22Rv1 (cell line): ENCODE measurements around the gene ENTHD1.

Experiments
- ZFX ChIP-seq: fragments of 450-650 bp; IDR thresholded peaks from 2 replicates; pipeline ENCODE4 v1.6.1; 2017; ENCODE audit warnings: antibody characterized with exemption, borderline replicate concordance
- TF ChIP-seq, protein P1 (sequence below): fragments of 450-650 bp; IDR thresholded peaks from 2 replicates; pipeline ENCODE4 v1.5.1; 2017; ENCODE audit warnings: mild to moderate bottlenecking

DNA sequence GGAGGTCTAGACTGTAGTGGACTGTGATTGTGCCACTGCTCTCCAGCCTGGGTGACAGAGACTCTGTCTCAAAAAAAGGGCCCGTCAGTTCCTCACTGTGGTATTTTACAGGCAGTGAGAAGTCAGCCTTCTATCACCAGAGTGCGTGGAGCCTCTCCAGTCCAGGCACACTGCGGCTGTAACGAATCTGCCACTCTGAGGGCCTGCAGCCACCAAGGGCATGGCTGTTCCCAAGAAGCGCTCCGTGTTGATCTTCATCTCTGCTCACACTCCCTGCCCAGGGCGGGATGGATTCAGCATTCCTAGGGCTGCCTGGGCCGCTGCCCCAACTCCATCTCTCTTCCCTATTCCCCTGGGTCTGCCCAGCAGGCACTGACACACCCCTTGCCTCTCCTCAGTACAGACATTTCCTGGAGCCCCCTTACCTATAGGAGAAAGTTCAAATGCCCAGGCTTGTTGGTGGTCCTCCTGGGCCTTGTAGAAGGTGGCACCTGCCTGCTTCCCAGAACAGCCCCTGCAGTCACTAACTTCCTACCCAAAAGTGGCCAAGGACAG lies 174.6 kb downstream of the ENTHD1 start:
- TF ChIP-seq, protein P1, sequence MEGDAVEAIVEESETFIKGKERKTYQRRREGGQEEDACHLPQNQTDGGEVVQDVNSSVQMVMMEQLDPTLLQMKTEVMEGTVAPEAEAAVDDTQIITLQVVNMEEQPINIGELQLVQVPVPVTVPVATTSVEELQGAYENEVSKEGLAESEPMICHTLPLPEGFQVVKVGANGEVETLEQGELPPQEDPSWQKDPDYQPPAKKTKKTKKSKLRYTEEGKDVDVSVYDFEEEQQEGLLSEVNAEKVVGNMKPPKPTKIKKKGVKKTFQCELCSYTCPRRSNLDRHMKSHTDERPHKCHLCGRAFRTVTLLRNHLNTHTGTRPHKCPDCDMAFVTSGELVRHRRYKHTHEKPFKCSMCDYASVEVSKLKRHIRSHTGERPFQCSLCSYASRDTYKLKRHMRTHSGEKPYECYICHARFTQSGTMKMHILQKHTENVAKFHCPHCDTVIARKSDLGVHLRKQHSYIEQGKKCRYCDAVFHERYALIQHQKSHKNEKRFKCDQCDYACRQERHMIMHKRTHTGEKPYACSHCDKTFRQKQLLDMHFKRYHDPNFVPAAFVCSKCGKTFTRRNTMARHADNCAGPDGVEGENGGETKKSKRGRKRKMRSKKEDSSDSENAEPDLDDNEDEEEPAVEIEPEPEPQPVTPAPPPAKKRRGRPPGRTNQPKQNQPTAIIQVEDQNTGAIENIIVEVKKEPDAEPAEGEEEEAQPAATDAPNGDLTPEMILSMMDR = no peak
- TF ChIP-seq ZFX = no peak
